Measurements from ENCODE around the gene PAM16.

Gene PAM16

DNA sequence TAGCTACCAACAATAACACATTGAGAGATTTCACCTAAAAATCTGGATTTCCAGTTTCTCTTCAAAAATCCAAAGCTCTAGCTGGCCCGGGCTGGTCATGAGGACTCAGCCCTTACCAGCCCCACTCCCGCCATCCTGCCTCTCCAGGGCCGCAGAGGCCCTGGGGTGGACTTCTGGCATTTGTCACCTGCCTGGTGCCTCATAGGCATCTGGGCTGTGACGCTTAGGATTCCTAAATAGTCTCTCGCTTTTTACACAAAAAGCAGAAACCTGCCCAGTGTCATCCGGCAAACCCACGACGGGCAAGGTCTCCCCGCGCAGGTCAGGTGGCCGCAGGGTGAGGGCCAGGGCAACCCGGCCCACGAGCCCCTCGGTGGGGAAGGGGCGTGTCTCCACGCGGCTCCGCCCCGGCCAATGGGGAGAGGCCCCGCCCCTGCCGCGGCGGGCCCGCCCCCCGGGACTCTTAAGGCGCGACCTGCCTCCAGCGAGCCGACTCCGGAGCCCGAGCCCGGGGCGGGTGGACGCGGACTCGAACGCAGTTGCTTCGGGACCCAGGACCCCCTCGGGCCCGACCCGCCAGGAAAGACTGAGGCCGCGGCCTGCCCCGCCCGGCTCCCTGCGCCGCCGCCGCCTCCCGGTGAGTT is 20.4 kb upstream of the PAM16 start, which contains the start of gene VASN:
Gene VASN, plus strand, starts transcription at position 492 of the 644 bp plus-strand sequence. CDS start 9,030 bp downstream, outside the sequence.
- peak; percentile 44 to 75 (median 61) for DNase-seq

DNA sequence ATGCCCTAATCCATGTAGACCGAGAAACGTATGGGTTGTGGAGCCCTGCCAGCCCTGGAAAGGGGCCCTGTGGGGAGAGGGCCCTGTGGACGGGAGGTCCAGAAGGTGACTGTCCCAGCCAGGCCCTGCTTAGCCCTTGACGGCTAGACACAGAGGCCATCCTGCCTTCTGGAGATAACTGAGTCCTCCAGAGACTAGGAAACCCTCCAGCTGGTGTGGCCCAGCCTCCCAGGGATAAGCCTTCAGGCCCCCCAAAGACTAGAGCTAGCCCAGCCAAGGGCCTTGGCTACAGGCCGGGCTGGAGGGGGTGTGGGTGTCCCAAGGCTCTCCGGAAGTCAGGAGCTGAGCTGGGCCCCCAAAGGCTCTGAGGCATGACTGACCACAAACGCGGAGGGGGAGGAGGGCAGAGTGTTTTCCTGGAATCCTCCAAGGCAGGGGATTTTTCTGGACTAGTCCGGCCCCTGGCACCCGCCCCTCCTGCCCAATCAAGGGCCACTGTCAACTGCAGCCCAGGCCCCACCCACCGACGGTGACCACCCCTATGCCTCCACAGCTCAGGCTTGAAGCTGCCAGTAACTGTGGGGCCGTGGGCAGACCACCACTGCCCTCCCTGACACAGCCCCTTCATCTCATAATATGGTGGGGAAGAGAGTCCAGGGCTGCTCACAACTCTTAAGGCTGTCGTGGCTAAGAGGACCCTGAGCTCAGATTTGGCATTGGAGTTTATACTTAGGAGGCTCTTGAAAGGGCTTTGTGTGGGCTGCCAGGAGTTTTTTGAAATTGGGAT is 19.6 kb upstream of the PAM16 start:
- no peak for DNase-seq

DNA sequence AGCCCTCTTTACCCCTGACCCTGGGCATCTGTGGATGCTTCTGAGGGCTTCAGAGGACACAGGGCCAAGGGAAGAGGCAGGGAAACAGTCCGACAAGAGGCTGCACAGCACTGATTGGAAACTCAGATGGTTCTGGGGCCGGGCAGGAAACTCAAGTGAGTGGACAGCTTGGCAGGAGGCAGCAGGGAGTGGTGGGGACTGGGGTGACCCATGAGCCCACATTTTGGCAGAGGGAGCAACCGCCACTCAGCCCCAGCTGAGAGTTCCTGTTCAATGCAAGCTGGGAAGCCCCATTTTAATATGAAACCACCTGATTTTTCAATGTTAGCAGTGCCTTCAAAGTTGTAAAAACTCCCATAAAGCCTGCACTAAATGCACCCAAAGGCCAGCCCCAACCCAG is 19.0 kb upstream of the PAM16 start:
- DNase-seq, result no peak

DNA sequence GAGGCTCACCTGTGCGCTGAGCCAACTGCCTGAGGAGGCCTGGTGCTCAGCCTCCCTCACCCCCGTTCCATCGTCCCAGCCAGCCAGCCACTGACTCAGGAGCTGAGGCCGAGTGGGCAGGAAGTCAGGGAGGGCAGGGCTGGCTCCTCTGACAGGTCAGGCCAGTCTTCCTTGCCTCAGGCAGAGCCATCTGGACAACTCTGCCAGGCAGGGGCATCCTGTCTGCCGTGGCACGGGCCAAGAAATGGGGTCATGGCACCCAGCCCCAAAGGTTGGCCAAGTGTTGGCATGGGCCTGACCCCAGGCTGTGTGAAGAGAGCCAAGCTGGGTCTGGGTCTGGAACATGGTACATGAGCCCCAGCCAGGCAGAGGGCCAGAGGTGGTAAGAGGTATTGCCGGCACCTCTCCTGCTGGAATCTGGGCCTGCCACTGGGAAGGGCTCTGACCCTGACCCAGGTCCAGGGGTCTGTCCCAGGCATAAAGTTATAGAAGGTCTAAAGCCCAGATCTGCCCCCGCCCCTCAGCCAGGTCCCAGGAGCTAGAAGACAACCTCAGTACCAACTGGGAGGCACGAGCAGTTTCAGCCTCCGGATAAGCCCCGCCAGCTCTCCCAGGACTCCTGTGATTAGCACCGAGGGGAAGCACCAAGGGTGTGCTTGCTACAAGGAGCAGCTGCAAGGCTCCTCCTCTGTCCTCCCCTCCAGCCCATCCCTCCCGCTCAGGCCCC is 18.0 kb upstream of the PAM16 start:
- DNase-seq, result no peak

DNA sequence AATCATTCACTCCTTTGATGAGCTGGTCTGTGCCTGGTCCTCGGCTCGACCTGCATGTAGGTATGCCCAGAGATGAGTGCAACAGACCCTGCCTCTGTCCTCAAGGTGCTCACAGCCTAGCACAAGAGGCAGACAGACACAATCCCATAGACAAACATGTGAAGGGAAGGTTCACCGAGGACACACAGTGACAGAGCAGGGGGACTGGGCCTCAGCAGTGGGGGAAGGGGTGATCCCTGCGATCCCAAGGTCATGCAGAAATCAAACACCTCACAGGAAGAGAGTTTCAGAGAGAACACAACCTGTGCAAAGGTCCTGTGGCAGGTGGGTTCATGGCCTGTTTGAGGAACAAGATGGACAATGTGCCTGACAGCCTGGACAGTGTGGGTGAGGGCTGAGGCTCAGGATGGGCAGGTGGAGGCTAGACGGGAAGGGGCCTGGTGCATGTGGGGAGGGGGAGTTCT is 16.3 kb upstream of the PAM16 start:
- DNase-seq, result no peak

DNA sequence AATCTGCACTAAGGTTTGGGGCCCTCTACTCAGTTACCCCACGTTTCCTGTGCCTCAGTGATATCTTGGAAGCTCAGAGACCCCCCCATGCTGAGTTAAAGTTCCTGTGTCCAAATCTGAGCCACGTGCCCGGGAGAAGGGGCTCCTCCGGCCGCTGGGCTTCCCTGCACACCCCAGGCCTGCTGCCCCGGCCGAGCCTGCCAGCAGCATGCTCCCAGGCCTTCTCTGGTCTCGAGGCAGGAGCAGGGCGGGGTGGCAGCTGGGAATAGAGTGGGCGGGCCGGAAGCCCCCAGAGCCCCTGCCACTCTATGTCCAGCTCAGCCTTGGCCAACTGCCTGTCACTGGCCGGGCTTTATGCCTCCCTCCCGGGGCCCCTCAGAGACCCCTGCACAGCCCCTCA is 14.9 kb upstream of the PAM16 start:
- no peak for DNase-seq

DNA sequence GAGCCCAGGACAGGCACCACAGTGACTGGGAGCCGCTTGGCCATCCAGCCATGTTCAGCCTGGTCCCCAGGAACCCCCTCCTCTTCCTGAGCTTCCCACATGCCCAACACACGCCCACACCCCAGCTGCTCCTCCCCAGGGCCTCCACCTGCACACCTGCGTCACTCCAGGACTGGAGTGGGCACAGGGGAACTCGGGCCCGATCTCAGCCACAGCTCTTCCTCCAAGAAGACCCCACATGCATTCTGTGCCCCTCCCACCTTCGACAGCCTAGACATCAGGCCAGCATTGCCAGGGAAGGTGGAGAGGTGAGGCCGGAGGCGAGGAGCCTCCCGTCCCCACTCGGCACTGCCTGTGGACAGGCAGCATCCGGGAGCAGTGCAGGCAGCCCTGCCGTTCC is 14.5 kb upstream of the PAM16 start:
- no peak for DNase-seq

DNA sequence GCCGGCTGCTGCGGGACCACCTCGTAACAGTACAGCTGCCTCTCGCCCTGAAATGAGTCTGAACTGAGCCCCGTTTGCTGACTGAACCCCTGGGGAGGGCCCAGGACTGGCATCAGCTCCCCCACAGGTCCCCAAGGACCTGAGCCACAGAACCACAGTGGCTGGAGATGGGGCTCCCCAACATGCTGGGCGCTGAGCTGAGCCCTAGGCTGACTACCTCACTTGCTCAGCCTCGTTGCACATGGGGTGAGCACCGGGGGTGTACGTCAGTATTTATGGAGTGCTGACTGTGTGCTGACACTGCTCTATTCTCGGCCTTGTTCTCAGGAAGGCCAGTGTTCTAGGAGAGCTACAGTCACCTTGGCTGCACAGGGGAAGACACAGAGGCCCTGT is 13.9 kb upstream of the PAM16 start:
- no peak for DNase-seq

DNA sequence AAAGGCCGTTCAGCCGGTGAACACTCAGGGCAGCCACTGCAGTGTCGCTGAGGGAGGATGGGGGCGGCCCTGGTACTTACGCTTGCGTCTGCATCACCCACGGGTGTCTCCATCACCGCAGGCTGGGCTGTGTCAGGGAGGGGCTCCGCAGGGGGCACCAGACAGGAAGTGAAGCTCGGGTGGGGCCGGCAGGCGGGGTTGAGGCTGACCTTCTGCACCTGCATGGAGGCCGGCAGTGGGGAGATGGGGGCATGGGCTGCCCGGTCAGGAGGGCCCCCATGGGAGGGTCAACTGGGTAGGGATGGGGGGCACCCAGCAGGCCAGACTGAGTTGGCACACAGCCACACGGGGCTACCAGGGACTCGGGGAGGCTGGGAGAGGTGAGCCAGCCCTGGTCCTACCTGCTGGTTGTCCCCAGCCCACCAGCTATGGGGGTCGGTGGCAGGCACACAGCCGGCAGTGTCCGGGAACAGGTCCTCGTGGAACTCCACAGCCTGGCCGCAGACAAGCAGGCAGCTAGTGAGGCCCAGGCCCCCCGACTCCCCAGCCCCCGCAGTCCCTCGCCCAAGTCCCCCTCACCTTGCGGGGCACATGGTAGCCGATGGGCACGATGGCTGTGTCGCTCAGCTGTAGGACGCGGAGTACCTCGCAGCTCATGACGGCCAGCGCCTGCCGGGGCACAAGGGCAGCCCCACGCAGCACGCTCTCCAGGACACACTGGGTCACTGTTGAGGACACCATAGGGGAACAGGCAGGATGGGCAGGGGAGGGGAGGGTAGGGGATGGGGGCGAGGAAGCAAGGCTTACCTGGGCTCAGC is 13.3 kb upstream of the PAM16 start:
- DNase-seq, result no peak

DNA sequence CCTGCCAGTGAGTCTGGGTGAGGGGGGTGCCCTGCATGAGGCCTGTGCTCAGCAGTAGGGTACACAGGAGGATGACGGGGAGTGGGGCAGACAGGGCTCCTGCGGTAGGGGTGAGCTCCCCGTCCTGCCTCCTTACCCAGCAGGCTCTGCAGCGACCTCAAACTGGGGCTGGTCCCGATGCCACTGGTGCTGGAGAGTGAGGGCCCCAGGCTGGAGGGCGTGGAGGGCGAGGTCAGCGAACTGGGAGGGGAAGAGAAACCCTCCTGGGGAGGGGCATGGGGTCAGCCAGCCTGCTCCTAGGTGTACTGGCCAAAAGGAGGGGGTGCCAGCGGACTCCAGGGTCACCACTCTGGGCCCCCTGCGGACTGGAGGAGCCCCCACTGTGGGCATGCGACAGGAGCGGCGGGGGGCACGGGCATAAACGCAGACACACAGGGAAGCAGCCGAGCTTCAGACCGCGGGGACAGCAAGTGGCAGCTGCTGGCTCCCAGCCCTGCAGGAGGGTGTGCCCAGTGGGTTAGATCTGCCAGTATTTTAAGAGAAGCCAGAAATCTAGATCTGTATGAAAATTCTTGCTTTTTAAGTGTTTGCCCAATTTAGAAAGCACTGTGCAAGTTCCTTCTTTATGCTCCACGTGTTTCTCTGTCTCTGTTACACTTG is 11.5 kb upstream of the PAM16 start:
- DNase-seq, result no peak

DNA sequence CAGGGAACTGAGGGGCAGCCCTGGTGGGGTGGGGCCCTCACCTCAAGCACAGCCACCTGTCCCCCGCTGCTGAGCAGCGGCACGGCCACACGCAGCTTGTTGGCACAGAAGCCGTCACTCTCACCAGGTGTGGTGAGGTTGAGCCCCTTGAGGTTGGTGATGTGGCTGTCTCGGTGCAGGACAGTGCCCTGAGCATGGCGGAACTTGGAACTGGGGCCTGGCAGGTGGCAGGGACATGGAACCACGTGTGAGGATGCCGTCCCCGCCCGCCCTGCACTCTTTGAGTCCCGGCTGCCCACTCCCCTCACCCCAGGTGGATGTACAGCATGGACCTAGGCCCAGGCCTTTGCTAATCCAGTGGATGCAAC is 10.8 kb upstream of the PAM16 start:
- DNase-seq, result no peak

DNA sequence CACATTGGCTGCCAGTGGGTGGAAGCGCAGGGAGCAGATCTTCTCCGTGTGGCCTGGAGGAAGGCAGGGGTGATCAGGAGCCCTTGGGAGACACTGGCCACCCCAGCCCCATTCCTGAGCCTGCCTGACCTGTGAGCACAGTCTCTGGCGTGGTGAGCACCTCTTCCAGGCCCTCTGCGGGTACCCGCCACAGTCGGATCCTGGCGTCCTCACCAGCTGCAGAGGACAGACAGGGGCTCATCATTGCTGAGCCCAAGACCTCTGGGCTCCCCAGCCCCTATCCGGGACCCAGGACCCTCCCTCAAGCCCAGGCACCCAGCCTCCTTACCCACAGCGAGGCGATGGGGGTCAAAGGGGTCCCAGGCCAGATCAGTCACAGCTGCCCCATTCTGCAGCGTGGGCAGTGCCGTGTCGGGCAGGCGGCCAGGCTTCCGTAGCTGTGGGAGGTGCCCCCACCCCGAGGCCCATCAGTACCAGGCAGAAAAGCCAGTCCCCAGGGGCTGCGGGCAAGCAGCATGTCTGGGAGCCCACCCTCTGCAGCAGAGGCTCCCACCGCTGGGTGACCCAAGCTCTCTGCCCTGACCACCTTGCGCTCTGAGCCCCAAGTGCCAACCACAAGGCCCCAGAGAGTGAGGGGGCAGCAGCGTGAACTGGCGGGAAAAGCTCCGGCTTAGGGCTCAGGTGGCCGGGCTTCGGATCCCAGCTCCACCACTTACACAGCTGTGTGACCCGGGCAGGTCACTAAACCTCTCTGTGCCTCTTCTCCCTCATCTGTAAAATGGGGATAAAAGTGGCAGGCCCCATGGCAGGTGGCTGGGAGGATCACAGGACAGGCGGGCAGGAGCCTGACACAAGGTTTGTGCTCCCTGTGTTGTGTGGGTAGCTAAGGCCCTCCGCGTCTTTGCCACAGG is 10.2 kb upstream of the PAM16 start:
- no peak for DNase-seq

DNA sequence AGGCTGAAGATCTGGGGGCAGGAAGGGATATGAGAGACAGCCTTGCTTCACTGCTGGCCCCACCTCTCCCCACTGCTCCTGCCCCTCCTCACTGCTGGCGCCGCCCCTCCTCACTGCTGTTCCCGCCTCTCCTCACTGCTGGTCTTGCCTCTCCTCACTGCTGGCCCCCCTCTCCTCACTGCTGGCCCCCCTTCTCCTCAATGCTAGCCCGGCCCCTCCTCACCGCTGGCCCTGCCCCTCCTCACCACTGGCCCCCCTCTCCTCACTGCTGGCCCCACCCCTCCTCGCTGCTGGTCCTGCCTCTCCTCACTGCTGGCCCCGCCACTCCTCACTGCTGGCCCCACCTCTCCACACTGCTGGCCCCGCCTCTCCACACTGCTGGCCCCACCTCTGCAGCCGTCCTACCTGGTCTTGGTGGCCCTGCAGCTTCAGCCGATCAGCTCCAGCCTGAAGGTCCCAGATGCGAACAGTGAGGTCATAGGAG is 9.5 kb upstream of the PAM16 start:
- DNase-seq, result no peak

DNA sequence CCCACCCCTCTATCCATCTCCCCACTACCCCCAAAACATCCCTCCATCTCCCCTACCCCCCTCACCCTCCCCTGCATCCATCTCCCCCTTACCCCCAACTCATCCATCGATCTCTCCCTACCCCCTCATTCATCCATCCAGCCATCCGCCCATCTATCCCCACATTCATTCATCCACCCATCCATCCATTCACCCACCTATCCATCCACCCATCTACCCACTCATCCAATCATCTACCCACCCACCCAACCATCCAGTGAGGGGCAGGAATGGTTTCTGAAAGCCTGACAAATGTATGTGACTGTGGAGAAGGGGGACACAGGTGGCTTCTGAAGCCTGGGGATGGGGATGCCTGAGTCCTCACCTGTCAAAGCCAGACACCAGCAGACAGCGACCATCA is 8.8 kb upstream of the PAM16 start:
- no peak for DNase-seq

DNA sequence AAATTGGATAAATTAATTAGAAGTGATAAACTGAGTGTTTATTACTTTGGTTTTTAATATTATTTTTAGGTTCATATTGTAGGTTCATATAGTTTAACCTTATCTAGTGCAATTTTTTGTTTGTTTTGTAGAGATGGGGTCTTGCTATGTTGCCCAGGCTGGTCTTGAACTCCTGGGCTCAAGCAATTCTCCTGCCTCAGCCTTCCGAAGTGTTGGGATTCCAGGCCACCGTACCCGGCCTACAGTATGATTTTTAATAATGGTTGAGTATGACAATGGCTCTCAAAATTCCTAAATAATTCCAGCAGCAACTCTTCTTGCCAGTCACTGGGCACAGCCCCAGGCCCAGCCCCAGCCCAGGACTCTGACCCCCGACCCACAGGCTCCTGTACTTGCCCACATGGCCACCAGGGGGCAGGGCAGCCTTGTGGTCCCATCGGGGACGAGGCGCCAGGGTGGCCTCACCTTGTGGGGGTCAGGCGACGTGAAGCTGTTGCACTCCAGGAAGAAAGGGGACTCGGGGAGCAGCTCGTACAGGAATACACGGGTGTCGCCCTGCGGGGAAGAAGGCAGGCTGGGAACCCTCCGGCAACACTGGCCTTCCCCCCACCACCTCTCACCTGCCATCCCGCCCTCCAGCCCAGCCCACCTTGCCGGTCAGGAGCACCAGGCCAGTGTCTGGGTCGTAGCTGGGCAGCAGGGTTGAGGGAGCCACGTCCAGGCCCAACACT is 7.9 kb upstream of the PAM16 start:
- DNase-seq, result peak in 4 of 5 donors; percentile 35 to 59 (median 52)

DNA sequence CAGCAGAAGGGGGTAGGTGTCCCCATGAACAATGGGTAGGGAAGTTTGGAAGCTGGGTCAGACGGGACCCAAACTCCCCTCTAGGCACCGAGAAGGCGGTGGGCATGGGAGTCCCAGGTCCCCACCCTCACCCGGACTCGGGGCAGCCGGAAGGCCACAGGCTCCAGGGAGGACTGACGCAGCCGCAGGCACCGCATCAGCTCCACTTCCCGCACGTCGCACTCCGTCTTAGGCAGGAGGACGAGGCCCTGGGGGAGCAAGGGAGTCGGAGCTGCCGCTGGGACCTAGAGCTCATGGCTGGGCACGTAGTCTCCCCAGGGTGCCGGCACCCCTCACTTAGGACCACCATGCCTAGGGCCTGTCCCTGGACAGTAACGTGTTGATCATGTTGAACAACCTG is 7.1 kb upstream of the PAM16 start:
- DNase-seq, result no peak

DNA sequence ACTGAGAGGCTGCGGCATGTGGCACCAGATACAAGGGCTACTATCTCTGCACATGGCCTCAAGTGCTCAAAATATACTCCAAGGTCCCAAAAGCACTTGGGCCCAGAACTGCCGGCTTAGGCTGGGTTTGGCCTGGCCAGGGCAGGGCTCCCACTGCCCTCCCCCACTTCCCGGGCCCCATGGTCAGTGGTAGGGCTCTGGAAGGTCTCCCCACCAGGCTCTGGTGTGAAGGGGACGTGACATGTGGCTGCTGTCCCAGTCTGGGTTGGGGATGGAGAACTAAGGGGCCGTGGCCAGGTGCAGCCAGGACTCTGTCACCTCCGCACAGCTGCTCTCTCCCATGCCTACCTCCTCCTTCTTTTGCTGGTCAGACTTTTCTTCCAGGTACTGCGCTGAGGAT is 5.7 kb upstream of the PAM16 start:
- DNase-seq, result no peak

DNA sequence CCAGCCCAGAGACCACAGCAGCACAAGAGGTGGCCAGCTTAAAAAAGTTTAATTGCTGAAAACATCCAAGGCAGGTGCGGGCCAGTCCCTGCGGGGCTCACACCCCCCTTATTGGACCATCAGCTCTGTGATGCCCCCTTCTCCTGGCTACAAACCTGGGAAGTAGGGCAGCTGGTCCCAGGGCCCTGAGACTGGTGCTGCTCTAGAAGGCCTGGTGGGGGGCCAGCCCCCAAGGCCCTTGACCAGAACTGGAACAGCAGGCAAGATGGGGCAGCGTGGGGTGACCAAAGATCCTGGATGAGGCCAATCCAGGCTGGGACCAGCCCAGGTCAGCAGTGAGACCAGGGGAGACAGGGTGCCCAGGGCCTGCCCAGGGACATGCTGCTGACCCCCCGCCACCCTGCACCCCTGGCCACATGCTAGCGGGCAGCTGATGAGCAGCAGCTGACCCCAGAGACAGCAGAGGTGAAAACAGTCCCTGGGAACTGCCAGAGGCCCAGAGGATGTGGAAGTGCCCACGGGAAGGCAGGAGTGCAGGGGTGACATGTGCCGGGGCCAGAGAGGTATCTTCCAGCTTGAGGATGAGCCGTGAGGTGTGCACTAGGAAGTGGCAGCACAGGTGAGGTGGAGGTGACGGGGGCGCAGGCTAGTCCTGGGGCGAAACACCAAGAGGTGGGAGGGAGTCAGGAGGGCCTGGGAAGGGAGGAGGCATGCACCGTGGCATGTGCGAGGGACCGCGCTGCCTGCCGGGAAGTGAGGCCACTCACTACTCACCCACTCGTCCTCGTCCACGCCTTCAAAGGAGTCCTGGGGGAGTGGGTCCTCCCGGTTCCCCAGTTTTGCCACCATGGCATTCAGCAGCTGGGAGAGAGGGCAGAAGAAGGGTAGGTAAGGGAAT is 3.6 kb upstream of the PAM16 start:
- DNase-seq, result no peak

DNA sequence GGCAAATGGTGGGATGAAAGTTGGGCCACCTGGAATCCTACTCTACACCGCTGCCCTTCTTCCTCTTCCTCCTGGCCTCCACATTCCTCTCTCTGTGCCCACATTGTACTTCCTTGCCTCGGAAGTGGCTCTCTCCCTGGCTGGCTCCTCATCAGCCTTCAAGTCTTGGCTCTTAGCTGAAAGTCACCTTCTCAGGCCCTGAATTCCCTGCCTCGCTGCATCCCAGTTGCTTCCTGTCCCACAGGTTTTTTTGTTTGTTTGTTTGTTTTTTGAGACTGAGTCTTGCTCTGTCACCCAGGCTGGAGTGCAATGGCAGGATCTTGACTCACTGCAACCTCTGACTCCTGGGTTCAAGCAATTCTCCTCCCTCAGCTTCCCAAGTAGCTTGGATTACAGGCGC is 2.6 kb upstream of the PAM16 start:
- DNase-seq, result no peak
